ENCODE results near the gene NOTO.
"Not testable (repeated sequence)": the region's sequence is repeated elsewhere in the genome, so short reads cannot be mapped to it uniquely, and the experiment has no call there.

Gene NOTO

GRCh38 chr2:73200281-73200680 is 2.1 kb upstream of the NOTO start:
- not testable (repeated sequence) for DNase-seq (ENCODE audit: low read depth)

GRCh38 chr2:73203055-73203681 is 794 bp downstream of the NOTO start:
- no peak for DNase-seq (ENCODE audit: low read depth)

- DNase-seq (ENCODE audit: low read depth) = no peak
Measured at GRCh38 chr2:73205611-73206010, 3.2 kb downstream of the NOTO start.

- no peak for DNase-seq (ENCODE audit: low read depth)
Measured at GRCh38 chr2:73208258-73208657, 5.9 kb downstream of the NOTO start.

GRCh38 chr2:73210019-73210418 is 7.6 kb downstream of the NOTO start:
- no peak for DNase-seq (ENCODE audit: low read depth)

GRCh38 chr2:73210696-73211095 is 8.3 kb downstream of the NOTO start:
- no peak for DNase-seq (ENCODE audit: low read depth)

GRCh38 chr2:73212098-73212447 is 9.7 kb downstream of the NOTO start:
- DNase-seq (ENCODE audit: low read depth) = no peak

- peak; percentile 62 for DNase-seq (ENCODE audit: low read depth)
Measured at GRCh38 chr2:73212448-73213176, 10.2 kb downstream of the NOTO start.

- DNase-seq (ENCODE audit: low read depth) = peak; percentile 88
Measured at GRCh38 chr2:73214120-73215035, 12.0 kb downstream of the NOTO start, which contains the start of gene SMYD5. Gene SMYD5 (plus strand): TSS chr2:73214245. CDS start chr2:73214267, 22 bp downstream.

GRCh38 chr2:73215254-73215653 is 12.9 kb downstream of the NOTO start:
- no peak for DNase-seq (ENCODE audit: low read depth)

- no peak for DNase-seq (ENCODE audit: low read depth)
Measured at GRCh38 chr2:73217160-73217559, 14.8 kb downstream of the NOTO start.

GRCh38 chr2:73217826-73218225 is 15.5 kb downstream of the NOTO start:
- DNase-seq (ENCODE audit: low read depth) = no peak

GRCh38 chr2:73218298-73218697 is 15.9 kb downstream of the NOTO start:
- no peak for DNase-seq (ENCODE audit: low read depth)

GRCh38 chr2:73223821-73224220 is 21.4 kb downstream of the NOTO start:
- DNase-seq (ENCODE audit: low read depth) = no peak

GRCh38 chr2:73225513-73226360 is 23.4 kb downstream of the NOTO start:
- no peak for DNase-seq (ENCODE audit: low read depth)

GRCh38 chr2:73227086-73227485 is 24.7 kb downstream of the NOTO start:
- DNase-seq (ENCODE audit: low read depth) = no peak

GRCh38 chr2:73228631-73229030 is 26.3 kb downstream of the NOTO start:
- no peak for DNase-seq (ENCODE audit: low read depth)

GRCh38 chr2:73232403-73233153 is 30.2 kb downstream of the NOTO start:
- DNase-seq (ENCODE audit: low read depth) = no peak

GRCh38 chr2:73233154-73233931 is 31.0 kb downstream of the NOTO start, which contains the start of gene PRADC1:
Gene PRADC1 (minus strand): TSS chr2:73233239. CDS start chr2:73233160, 79 bp downstream.
- peak; percentile 90 for DNase-seq (ENCODE audit: low read depth)

Measured in activated gamma-delta T cell treated with anti-CD3 and anti-CD28 coated beads, Interleukin-2, amount 50 U/mL, for 16 hours (primary cell).